GM18951 (cell line): ENCODE measurements around the gene HLA-DPA1.

Source experiments
- POLR2A ChIP-seq: IDR thresholded peaks from 4 replicates; pipeline ENCODE4 v1.6.1; 2011; ENCODE audit warnings: mild to moderate bottlenecking; ENCODE audit not compliant: insufficient read length, insufficient read depth; ENCODE audit errors: extremely low read depth
- in situ Hi-C: fragments of 300-500 bp; cut with MboI; formaldehyde crosslinking; loops from one replicate; pipeline ENCODE4 v1.12.0; 2022; ENCODE audit warnings: low sequenced_read_pairs, mixed read lengths, inconsistent platforms; ENCODE audit not compliant: unreplicated experiment

Gene HLA-DPA1

DNA sequence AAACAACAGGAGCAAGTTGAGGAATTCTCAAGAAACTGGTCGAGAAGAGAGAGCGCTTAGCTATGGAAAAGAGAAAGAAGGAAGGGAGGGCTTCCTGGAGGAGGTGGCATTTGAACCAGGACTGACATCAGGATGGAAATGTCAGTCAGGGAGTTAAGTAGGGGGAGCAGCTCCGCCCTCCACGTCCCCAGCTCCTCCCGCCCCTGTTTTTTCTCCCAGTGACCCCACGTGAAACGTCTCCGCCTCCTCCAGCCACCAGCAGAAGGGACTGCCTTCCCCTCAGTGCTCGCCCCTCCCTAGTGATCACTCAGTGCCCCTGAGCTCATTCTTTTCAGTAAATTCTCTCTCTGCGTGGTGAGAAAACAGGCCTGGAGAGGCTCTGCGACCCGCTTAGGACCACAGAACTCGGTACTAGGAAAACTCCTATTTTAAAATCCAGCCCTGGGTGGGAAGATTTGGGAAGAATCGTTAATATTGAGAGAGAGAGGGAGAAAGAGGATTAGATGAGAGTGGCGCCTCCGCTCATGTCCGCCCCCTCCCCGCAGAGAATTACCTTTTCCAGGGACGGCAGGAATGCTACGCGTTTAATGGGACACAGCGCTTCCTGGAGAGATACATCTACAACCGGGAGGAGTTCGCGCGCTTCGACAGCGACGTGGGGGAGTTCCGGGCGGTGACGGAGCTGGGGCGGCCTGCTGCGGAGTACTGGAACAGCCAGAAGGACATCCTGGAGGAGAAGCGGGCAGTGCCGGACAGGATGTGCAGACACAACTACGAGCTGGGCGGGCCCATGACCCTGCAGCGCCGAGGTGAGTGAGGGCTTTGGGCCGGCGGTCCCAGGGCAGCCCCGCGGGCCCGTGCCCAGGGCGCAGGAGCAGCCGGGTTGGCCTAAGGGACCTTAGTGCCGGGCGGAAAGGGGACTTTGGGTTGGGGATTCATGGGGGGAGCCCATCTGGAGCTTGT is 7.0 kb upstream of the HLA-DPA1 start:
- in situ Hi-C loops: no loop called here

DNA sequence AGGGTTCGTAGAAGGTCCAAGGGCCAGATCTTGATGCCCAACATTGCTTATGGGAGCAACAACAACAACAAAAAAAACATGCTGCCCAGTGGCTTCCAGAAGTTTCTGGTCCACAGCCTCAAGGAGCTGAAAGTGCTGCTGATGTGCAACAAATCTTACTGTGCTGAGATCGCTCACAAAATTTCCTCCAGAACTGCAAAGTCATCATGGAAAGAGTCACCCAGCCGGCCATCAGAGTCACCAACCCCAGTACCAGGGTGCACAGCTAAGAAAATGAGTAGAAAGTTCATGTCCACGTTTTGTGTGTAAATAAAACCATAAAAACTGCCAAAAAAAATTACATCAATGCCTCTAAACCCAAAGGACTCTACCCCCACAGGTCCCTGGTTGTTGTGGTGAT is 6.1 kb upstream of the HLA-DPA1 start:
- no peak for TF ChIP-seq POLR2A
- in situ Hi-C loops: no loop called here

More for the DNA sequence above, 7.0 kb upstream of the HLA-DPA1 start:
- no peak for TF ChIP-seq POLR2A

DNA sequence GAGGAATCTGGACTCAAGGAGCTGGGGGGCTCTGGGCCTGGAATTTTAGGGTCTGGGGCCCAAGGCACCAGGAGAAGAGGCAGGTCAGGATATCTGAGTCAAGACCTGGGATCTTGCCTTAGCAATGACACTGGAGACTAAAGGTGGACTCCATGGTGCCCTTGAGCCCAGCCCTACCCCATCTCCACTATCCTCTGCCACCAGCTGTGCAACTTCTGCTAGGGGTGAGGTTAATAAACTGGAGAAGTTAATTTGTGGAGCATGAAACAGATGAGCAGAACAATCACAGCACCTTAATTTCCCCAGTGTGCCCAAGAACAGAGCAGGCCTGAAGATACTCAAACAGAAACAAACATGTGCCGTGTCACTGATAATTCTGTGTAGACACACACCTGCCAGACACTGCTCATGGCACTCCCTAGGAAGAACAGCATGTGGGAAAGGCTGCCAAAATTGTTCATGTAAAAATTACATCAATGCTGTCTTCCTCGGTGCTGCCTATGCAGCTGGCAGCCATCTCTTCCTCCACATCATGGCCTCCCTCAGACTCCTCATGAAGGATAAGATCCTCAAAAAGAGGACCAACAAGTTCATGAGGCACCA is 5.6 kb upstream of the HLA-DPA1 start:
- in situ Hi-C loops: no loop called here
- TF ChIP-seq POLR2A: no peak

DNA sequence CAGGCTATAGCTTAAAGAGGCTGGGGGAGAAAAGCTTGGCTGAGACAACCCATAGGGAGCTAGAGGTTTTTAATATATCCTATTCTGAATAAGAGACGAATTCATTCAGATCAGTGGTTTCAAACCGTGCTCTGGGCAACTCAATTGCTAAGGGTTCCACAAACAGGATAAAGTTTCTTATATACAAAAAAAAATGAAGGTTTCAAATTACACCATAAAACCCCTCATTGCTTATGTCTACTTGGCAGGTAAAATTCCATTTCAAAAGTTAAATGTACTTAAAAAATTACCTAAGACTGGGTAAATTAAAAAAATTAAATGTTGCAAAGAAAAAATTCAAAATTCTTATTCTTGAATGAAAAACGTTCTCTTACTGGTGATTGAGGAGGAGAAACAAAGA is 5.0 kb upstream of the HLA-DPA1 start:
- in situ Hi-C loops: no loop called here
- no peak for TF ChIP-seq POLR2A

DNA sequence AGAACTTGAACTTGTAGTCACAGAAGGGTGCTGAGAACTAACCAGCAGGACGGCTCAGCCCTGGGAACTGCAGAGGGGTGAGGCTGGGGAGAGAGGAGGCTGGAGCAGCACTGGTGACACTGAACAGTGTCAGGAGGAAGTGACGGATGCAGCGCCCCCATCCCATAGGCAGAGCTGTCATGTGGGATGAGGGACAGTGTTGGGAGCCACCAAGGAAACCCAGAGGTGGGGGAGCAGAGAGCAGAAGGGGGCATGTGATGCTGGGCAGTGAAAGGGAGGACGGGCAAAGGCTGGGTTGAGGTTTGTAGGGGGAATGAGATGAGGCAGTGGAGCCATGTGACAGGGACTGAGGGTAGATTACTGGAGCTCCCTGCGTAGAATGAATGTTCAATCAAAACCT is 4.5 kb upstream of the HLA-DPA1 start:
- in situ Hi-C loops: no loop called here
- TF ChIP-seq POLR2A: no peak

DNA sequence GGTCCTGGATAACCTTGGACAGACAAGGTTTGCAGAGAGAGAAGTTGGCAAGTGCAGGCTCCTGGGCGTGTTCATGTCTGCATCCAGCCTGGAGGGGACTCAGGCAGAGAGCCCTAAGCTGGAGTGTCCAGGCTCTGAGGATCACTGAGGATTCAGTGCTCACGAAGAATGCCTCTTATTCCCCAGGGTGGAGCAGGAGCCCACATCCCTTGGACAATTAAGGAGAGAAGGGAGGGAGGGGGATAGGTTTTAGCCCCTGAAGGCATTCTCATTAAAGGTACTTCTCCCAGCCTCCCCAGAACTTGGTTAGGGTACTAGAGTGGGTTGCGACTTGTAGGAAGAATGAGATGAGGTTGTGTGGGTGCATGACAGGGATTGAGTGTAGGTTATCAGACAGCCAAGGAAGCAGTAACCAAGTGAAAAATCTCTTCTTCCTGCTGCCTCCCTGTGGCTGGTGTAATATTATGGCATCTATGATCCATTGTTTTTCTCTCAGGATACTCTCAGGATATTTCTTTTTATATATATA is 3.0 kb upstream of the HLA-DPA1 start:
- TF ChIP-seq POLR2A: no peak
- in situ Hi-C loops: no loop called here

DNA sequence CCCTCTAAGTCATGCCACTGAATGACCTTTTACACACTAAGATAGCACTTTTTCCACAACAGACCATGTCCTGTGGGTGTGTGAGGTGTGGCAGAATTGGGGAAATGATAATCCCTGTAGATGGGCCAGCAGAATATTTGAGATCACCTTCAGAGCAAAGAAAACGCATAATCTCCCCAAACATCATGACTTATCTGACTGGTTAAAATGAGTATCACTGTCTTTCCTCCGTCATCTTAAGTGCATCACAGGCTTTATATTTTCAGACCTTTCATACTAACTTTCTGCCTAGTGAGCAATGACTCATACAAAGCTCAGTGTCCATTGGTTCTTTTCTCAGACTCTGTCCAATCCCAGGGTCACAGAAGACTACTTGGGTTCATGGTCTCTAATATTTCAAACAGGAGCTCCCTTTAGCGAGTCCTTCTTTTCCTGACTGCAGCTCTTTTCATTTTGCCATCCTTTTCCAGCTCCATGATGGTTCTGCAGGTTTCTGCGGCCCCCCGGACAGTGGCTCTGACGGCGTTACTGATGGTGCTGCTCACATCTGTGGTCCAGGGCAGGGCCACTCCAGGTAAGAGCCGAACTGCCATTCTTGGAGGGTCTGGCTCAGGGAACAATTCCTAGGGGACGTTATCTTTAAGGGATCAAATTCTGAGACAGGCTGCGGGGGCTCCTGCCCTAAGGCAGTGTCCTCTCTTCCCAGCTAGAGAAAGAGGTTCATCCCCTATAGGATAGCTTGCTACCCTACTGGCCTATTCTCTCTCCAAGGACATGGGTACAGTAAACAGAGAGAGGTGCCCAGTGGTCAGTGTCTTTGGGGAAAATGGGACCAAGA is 2.3 kb upstream of the HLA-DPA1 start, which contains the start of gene HLA-DPB1:
Gene HLA-DPB1 (plus strand): TSS at position 423 of the 838 bp plus-strand sequence. CDS start 52 bp downstream, at position 475.
- TF ChIP-seq POLR2A: peak; percentile 72
- in situ Hi-C loops: no loop called here

DNA sequence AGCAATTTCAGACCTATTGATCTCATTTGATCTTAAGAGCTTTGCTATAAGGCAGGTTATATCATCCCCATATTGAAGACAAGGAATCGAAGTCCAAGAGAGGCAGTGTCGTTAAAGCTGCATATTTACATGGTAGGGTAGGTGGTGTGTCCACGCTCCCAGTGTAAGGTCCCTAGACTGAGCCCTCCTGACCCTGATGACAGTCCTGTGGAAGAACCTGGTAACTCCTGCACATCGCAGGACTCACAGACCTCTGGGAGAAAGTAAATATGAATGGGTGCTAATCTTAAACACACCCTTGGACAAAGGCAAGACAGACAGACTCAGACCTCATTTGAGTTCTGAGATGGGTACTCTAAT is 1.7 kb upstream of the HLA-DPA1 start:
- in situ Hi-C loops: no loop called here
- no peak for TF ChIP-seq POLR2A

DNA sequence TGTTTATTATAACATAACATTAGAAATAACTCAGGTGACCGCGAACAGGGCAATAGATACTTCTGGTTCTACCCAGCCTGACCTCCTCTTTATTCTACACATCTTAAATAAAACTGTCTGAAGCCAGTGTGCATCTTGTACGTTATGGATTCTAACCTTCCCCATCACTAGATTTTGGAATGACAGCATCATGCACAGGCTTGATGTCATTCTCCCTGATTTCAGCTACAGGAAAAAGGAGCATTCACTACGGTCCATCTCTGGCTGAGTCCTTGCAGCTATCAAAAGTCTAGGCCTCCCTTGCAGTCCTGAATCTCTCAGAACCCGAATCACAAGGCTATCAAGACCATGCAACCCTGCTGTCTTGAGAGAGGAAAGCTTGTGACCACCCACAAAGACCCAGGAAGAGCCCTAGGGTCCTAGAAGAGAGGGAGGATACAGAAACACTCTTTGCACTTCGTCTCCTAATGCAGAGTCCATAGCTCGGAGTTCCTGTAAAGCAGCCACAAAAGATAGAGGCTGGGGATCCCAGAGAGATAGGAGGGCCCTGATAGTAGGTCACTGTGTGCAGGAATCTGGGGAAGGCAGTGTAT is 845 bp downstream of the HLA-DPA1 start:
- in situ Hi-C loops: no loop called here
- TF ChIP-seq POLR2A: peak; percentile 3

DNA sequence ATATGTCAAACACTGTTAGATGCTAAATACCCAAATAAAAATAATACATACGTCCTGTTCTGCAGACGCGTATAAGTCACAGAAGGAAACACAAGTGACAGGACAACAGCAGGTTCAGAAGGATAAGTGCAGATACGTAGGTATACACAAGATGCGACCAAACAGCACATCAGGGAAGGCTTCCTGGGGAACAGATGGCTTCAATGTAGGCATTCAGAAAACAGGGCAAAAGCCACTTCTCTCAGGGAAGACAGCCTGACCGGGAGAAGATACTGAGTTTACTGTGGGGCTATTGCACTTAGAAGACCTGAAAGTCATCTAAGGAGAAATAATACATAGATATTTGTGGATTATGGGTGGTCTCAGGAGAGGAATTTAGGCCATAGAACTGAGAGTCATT is 1.9 kb downstream of the HLA-DPA1 start:
- in situ Hi-C loops: no loop called here

DNA sequence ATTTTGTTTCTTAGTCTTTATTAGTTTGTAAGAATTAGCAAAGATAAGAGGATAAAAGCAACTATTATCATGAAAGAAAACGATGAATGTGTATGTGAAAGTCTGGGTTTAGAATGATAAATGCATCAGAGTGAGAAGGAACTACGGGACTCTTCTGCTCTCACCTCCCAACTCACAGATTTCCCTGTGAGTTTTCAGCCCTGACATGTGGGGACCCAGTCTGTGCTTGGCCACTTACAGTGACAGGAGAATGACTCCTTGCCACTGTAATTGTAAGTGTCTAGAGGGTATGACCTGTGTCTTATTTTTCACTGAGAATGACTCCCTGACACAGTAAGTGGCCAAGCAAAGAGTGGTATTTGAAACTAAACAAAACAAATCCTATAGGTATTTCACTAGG is 2.5 kb downstream of the HLA-DPA1 start:
- no peak for TF ChIP-seq POLR2A
- in situ Hi-C loops: no loop called here

More for the DNA sequence above, 1.9 kb downstream of the HLA-DPA1 start:
- no peak for TF ChIP-seq POLR2A

DNA sequence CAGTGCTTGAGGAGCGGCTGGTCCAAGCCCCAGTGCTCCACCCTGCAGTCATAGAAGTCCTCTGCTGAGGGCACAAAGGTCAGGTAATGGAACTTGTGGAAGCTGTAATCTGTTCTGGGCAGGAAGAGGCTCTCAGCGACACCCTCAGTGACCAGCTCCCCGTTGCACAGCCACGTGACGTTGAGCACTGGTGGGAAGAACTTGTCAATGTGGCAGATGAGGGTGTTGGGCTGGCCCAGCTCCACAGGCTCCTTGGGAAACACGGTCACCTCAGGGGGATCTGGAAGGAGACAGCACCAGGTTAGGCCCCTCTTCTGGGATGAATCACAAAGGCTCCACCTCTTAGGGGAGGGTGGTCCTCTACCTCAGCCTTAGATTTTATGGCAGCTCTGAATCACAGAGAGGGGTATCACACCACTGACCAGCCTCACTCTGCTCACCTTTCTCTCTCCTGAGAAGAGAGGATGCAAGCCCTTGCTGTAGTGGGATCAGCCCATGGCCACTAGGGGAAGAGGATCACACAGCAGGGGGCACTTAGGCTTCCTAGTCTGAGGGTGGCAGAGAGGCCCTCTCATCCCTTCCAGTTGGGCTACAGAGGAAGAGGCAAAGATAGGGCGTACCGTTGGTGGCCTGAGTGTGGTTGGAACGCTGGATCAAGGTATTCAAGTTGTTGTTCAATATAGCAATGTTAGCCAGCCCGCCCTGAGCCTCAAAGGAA is 4.3 kb downstream of the HLA-DPA1 start:
- TF ChIP-seq POLR2A: no peak
- in situ Hi-C loops: loop anchor here (5.0 kb wide), 1 partner anchor 42 kb away; no protein-coding TSS in a partner anchor

DNA sequence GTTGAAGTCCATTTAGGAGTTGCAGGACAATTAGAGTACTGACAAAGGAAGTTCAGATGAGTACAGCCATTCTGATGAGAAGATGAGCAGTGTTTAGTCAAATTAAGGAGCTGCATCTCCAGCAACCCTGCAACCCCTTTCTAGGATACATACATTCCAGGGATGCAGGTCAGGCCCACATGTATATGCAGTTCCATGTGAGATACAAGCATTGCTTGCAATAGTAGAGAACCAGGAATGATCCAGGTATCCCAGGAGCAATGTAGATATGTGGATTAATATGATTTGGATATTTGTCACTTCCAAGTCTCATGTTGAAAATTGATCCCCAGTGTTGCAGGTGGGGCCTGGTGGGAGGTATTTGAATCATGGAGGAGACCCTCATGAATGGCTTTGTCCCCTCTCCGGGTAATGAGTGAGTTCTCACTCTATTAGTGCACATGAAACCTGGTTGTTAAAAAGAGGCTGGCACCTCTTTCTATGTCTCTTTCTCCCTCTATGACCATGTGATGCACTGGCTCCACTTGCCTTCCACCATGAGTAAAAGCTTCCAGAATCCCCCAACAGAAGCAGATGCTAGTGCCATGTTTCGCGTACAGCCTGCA is 6.4 kb downstream of the HLA-DPA1 start:
- no peak for TF ChIP-seq POLR2A
- in situ Hi-C loops: loop anchor here (5.0 kb wide), 1 partner anchor 40 kb away; no protein-coding TSS in a partner anchor
